GM03348 (cell line): ENCODE results near the gene AMPH.
A peak's percentile ranks its signal among the peaks of the same experiment; 100 is the strongest.

Experiments used
- DNase-seq: peaks from one replicate; pipeline ENCODE4 v3.0.0; 2012; ENCODE audit warnings: low spot score

The AMPH gene

GRCh38 chr7:38630720-38631673, at the start of gene AMPH:
Gene AMPH (minus strand): TSS chr7:38631373. CDS start chr7:38631351, 22 bp downstream.
- DNase-seq, result peak; percentile 86

DNA sequence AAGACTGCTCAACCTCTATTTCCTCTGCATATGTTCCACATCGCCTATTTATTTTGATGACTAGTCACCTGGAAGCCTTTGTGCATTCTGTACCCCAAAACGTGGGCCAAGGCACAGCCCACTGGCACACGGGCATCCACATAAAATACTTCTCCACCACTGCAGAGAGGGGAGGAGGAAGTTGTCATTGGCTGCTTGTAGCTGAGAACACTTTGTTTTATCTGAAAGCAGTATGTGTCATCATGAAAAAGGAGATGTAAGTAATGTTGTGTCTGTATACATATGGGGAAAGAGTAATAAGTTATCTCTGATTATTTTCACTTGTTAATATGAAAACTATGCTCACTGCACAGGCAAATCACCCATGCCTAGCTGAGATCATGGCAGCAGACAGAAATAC, 48.2 kb upstream of the AMPH start:
- no peak for DNase-seq

GRCh38 chr7:38678698-38679054, 47.5 kb upstream of the AMPH start:
- no peak for DNase-seq

DNA sequence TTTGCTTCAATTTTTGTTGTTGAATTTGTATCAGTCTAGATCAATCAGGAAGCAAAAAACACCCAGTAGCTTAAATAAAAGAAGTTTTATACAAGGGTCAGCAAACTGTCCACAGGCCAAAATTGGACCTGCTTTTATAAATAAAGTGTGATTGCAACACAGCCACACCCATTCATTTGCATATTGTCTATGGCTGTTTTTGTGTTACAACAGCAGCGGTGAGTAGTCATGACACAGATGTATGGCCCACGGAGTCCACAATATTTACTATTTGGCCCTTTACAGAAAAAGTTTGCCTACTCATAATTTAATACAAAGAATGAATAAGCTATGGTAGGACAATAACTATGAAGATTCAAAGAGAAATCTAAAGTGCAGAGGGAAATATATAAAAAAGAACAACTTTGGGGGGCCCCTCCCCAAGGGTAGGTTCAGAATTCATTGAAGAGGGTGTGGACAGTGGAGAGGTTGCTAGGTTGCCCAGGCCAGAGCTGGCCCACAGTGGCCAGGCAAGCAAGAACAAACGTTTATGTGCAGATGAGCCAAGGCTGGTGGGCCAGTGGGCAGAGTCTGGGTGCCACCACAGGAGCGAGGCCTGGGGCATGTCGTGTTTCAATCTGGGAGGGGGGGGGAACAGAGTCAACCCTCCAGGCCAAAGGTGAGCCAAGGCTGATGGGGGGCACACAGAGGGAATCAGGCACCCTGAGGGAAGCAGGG, 47.0 kb upstream of the AMPH start:
- DNase-seq, result no peak

DNA sequence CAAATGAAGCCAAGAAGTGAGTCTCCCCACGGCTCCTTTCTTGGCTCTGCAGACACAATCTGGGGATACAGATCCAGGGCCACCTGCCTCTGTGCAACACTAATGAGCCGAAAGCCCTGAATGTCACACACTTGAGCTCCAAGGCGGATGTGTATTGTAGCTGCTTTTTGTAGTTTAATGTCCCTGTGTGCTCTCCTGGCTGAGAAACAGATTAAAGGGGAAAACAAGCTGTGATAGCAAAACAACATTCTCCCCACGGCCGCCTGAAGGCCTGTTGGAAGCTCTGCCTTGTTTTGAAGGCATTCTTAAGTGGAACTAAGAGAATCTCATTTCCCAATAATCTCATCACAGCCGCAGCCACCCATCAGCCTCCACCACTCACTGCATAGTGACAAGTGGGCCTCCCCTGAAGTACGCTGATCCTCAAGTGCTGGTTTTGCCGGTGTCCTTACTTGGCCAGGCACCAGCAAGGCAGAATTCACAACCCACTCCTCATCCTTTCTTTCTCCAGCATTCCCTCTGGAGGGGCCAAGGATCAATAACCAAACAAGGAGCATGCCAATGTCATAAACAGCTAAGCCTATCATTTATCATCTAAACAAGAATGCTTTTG, 44.4 kb upstream of the AMPH start:
- no peak for DNase-seq

DNA sequence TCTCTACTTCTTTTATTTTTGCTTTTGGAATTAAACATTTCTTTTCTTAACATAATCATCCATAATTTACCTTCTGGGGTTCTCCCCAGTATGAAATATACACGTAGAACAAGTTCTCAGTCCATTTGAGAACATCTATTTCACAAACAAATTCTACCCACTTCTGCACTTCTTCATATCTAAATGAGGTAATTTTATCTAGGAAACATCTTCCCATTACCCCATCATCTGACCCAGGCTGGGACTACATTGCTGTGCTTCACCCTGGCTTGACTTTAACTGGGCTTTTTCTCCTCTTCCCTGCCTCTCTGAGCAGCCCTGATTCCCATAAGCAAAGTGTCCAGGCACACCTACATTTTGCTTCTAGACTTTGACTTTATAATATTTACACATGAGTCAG, 43.3 kb upstream of the AMPH start:
- no peak for DNase-seq

DNA sequence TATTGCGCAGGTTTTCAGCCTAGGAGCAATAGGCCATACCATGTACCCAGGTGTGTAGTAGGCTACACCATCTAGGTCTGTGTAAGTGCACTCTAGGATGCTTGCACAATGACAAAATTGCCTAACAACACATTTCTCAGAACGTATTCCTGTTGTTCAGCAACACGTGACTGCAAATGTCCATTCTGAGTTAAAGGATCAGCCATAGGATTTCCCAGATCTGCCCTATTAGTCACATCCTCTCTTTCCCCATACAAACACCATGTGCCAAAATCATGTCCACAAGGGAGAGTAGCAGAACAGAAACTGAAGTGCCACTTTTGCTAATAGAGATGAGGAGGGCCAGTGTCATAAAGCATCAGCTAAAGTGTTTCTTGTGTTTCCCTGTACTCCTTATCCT, 42.6 kb upstream of the AMPH start:
- peak; percentile 56 for DNase-seq

DNA sequence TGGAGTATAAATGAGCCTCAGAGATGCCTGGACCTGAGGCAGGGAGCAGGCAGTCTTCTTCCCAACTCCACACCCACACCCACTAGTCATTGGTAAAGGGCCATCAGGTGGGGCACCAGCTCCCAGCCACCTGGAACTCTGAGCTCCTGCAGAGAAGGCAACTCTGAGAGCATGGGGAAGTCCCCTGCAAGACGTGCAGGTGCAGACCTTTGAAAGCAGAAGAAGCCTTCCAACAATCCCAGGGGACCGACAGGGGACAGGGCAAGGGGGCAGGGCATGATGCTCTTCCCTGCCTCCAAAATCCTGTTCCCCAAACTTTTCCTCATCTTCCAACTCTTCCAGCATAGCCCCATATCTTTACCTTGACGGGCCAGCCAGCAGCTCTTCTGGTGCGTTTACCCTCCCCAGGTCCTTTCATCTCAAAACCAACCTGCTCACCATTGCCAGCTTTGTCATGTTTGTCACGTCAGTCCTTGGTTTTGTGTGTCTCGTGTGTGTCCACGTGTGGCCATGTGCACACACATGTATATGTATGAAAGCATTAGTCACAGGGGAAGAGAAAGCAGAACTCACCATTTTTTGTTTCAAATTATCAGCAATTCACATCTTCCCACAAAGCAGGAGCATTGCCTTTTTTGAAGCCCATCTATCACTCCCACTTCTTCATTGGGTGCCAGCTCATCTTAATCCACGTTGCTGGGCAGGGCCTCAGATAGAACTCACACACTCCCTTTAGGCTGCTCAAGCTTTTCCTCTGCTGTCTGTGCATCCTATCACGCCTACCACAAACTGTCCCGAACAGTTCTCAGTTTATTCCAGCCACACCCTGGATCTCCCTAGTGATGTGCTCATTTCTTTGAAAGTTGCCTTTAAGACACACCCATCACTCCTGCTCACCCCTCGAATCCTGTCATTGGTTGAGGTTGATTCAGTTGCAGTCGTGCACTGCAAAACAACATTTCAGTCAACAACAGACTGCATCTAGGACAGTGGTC, 41.0 kb upstream of the AMPH start:
- no peak for DNase-seq

DNA sequence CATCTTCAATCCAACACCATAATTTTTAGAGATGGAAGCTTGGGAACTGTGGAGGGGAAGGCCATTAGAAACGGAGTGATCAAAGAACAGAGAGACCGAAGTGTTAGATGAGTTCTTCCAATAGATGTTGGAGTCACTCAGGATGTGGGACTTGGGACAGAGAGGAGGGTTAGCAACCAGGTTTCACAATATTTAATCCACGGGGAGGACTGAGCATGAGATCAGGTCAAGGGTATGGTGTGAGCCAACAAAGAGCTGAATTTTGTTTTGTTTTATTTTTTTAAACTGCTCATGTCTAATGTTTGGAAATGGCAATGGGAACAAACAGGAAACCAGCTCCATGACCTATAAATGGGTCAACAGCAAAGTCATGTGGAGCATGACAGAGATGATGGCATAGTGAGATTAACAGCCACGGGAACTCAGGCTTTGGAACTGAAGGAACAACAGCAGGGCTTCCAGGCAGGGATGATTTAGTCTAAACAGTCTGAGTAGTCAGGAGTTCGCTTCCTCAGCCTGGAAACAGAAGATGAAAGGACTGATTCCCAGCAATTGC, 38.9 kb upstream of the AMPH start:
- DNase-seq, result no peak

- no peak for DNase-seq
These were observed 33.8 kb upstream of the AMPH start for GRCh38 chr7:38664972-38665371.

DNA sequence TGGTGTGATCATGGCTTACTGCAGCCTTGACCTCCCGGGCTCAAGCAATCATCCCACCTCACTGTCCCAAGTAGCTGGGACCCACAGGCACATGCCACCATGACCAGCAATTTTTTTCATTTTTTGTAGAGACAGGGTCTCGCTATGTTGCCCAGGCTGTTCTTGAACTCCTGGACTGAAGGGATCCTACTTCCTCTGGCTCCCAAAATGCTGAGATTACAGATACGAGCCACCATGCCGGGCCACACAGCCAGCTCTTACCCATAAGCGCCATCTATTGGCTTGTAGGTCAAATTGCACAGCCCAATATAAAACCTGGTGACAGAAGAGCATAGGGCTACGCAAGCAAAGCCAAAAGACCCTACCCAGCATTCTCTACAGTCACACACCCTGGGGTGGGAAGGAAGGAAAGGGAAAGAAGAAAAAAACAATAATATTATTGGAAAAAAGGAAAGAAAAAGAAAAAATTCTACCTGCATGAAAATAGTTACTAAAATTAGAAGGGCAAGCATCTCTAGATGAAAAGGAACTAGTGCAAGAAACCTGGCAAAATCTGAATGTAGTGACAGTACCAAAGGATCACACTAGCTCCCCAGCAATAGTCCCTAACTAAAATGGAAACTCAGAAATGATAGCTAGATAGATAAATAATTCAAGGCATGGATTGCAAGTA, 29.4 kb upstream of the AMPH start:
- DNase-seq, result peak; percentile 71

DNA sequence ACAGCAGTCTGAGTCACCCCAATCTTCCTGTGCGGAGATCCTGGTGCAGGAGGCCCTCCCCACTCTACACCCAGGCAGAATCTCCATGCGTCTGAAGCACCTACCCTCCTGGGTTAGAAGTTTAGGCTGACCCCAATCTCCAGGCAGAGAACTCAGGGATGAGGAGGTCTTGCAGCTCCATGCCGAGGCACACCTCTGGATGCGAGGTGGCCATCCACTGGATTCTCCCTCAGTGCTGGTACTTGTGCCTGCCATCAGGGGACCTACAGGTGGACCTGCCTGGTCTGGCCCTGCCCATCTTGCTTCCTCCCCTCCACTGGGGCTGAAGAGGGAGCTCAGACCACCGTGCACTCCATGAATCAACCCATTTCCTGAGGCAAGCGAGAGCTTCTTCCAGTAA, 28.8 kb upstream of the AMPH start:
- DNase-seq, result no peak

GRCh38 chr7:38658921-38659320, 27.7 kb upstream of the AMPH start:
- DNase-seq, result no peak

DNA sequence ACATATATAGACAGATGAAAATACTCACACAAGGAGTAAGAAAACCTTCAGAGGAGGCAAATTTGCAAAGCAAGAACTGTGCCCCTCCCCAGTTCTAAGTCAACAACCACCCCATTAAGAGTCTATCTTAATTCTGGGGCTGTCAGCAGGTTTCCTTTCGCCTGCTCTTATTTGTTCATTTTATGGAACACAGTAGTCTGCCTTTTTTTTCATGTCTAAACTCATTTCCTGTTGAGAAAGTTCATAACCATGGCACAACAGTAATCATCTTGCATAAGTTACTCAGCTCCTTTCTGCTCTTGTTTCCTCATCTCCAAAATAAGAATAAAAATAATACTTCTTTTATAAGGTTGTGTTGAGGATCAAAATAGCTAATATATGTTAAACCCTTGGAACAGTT, 25.8 kb upstream of the AMPH start:
- DNase-seq, result peak; percentile 48

GRCh38 chr7:38655833-38656774, 24.9 kb upstream of the AMPH start:
- DNase-seq, result no peak

- no peak for DNase-seq
These were observed 6.8 kb upstream of the AMPH start for GRCh38 chr7:38637957-38638356.

- DNase-seq, result no peak
These were observed 1.2 kb upstream of the AMPH start for GRCh38 chr7:38632411-38632810.

- DNase-seq, result no peak
These were observed 1.3 kb downstream of the AMPH start for GRCh38 chr7:38629651-38630510.
